ENCODE measurements around the gene ZBTB18. TPM values are rescaled to one million over a fixed set of nuclear protein-coding genes. Genes with fewer than 3 reads are reported as not detected.

Gene ZBTB18
- total RNA-seq, 4 donors from 2014 or later = 3.8 to 8.8 (median 6.7) TPM

- 37 to 42% methylated on average over 7 of the region's 7 CpGs for WGBS, 2 donors
- intact Hi-C loops (cut with DNase I) = no loop called here
- Histone ChIP-seq H3K36me3 (no peaks in the 10 kb centered on the region), H3K27ac (no peak overlapping the region), H3K4me1 (no peaks in the 10 kb centered on the region), H3K27me3 (peaks cover 0 to 18% (median 2%) of the 10 kb centered on the region in 4 donors), H3K9me3 (no peaks in the 10 kb centered on the region), H3K4me3 (no peak overlapping the region)
- DNase-seq = no peak
- TF ChIP-seq, protein P1, sequence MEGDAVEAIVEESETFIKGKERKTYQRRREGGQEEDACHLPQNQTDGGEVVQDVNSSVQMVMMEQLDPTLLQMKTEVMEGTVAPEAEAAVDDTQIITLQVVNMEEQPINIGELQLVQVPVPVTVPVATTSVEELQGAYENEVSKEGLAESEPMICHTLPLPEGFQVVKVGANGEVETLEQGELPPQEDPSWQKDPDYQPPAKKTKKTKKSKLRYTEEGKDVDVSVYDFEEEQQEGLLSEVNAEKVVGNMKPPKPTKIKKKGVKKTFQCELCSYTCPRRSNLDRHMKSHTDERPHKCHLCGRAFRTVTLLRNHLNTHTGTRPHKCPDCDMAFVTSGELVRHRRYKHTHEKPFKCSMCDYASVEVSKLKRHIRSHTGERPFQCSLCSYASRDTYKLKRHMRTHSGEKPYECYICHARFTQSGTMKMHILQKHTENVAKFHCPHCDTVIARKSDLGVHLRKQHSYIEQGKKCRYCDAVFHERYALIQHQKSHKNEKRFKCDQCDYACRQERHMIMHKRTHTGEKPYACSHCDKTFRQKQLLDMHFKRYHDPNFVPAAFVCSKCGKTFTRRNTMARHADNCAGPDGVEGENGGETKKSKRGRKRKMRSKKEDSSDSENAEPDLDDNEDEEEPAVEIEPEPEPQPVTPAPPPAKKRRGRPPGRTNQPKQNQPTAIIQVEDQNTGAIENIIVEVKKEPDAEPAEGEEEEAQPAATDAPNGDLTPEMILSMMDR (IDR thresholded peaks at IDR 0.05) = no peak
- no peak for TF ChIP-seq POLR2A (IDR thresholded peaks at IDR 0.05)
Measured at GRCh38 chr1:244097523-244098405, 46.7 kb downstream of the ZBTB18 start.

DNA sequence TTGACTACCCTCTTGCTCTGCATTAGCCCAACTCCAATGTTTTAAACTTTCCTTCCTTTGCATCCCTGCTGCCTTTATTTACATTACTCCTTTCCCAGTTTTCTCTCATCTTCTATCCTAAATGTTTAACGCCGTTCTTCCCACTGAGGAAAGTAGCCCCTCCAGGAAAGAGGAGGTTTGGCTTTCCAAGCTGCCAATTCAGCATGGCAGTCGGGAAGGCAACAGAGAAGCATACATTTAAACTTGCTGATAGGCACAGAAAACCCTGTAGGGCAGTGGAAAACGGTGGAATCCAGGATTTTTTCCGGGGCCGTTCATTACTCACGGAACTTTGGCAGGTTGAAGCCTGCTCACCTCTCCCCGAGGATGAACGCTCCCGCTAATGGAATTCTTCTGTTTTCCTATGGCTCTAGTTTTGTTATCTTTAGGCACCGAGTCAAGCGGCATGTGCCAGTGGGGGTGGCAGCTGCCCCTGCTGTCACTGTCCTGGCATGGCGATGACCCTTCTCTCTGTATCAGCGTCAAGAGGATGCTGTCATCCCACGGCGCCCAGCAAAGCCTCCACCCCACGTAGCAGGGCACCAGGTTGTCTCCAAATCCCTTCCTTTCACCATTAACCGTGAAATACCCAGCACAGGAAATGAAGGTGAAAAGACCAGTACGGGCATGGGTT, 48.3 kb downstream of the ZBTB18 start:
- WGBS, 2 donors = 55 to 58% methylated on average over 19 of the region's 19 CpGs
- no peak for DNase-seq
- Histone ChIP-seq H3K9me3 (no peaks in the 10 kb centered on the region), H3K4me3 (no peak overlapping the region), H3K27me3 (peaks cover 0 to 20% (median 2%) of the 10 kb centered on the region in 4 donors), H3K36me3 (no peaks in the 10 kb centered on the region), H3K27ac (no peak overlapping the region), H3K4me1 (no peaks in the 10 kb centered on the region)
- intact Hi-C loops (cut with DNase I) = no loop called here
- TF ChIP-seq, protein P1 (IDR thresholded peaks at IDR 0.05) = no peak
- no peak for TF ChIP-seq POLR2A (IDR thresholded peaks at IDR 0.05)

- Histone ChIP-seq H3K27me3 (peaks cover 0 to 24% (median 2%) of the 10 kb centered on the region in 4 donors), H3K36me3 (no peaks in the 10 kb centered on the region), H3K4me1 (no peaks in the 10 kb centered on the region), H3K9me3 (no peaks in the 10 kb centered on the region), H3K4me3 (no peak overlapping the region), H3K27ac (no peak overlapping the region)
- no peak for DNase-seq
- TF ChIP-seq, protein P1 (IDR thresholded peaks at IDR 0.05) = no peak
- no peak for TF ChIP-seq POLR2A (IDR thresholded peaks at IDR 0.05)
- intact Hi-C loops (cut with DNase I) = no loop called here
- 49 to 57% methylated on average over 5 of the region's 5 CpGs for WGBS, 2 donors
Measured at GRCh38 chr1:244100276-244100675, 49.2 kb downstream of the ZBTB18 start.

DNA sequence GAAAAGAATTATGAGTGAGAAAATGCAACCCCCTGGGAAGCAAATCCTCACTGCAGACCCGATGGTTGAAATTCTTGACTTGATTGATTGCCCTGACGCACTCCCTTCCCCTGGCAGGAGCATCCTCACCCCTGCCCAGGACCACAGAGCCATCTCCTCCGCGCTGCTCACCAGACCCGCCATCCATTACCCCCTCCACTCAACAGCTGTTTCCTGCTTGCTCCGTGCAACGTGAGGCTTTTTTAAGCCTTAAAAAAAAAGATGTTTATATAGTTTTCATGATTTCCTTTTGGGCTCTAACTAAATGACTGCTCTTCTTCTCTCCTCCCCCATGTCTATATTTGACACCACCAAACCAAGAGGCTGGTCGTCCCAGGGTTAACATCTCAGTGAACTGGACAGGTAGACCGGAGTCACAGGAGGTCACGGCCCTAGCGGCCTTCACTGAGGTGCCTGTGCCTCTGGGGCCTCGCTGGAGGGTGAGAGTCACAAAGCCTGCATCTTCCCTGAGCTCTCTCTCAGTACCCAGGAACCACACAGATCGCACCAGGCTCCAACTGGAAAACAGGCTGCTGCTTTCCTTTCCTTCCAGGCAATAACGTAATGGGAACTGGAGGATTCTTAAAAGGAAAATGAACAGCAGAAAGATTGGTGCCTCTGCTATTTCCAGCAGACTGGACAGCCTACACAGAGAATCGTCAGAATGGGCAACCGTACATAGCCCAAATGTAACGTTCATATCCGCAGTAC, 49.8 kb downstream of the ZBTB18 start:
- WGBS, 2 donors = 41 to 45% methylated on average over 14 to 18 of the region's 18 CpGs
- Histone ChIP-seq H3K4me1 (no peaks in the 10 kb centered on the region), H3K27me3 (peaks cover 0 to 24% (median 2%) of the 10 kb centered on the region in 4 donors), H3K27ac (no peak overlapping the region), H3K9me3 (no peaks in the 10 kb centered on the region), H3K4me3 (peak overlapping the region in 1 of 4 donors; percentile 18), H3K36me3 (no peaks in the 10 kb centered on the region)
- intact Hi-C loops (cut with DNase I) = no loop called here
- DNase-seq = no peak
- TF ChIP-seq, protein P1 (IDR thresholded peaks at IDR 0.05) = no peak
- TF ChIP-seq POLR2A (IDR thresholded peaks at IDR 0.05) = no peak
